Gastroesophageal sphincter (tissue), 3 donors: ENCODE results near the gene MEF2C.

ENCODE experiments used
- POLR2A ChIP-seq, 2 donors: fragments of 450-650 bp; IDR thresholded peaks; one replicate each; pipeline ENCODE4 v1.6.1; 2017; ENCODE audit warnings: antibody characterized with exemption in 2 of 2, mild to moderate bottlenecking in 2 of 2, moderate library complexity in 1 of 2
- POLR2AphosphoS5 ChIP-seq: sonication (generic); formaldehyde crosslinking; IDR thresholded peaks from one replicate; pipeline ENCODE4 v1.6.1; 2017; ENCODE audit warnings: antibody characterized with exemption
- TF ChIP-seq, protein P1 (sequence below), 4 experiments: fragments of 200-600 bp in 2 of 4; fragments of 450-650 bp in 2 of 4; sonication (generic) in 1 of 4; IDR thresholded peaks; one replicate each; pipeline ENCODE4 v1.5.1; 2017 to 2019; ENCODE audit warnings: antibody characterized with exemption in 4 of 4, mild to moderate bottlenecking in 2 of 4, moderate library complexity in 2 of 4

GRCh38 chr5:88826646-88827585, 56.1 kb downstream of the MEF2C start:
- TF ChIP-seq, protein P1, sequence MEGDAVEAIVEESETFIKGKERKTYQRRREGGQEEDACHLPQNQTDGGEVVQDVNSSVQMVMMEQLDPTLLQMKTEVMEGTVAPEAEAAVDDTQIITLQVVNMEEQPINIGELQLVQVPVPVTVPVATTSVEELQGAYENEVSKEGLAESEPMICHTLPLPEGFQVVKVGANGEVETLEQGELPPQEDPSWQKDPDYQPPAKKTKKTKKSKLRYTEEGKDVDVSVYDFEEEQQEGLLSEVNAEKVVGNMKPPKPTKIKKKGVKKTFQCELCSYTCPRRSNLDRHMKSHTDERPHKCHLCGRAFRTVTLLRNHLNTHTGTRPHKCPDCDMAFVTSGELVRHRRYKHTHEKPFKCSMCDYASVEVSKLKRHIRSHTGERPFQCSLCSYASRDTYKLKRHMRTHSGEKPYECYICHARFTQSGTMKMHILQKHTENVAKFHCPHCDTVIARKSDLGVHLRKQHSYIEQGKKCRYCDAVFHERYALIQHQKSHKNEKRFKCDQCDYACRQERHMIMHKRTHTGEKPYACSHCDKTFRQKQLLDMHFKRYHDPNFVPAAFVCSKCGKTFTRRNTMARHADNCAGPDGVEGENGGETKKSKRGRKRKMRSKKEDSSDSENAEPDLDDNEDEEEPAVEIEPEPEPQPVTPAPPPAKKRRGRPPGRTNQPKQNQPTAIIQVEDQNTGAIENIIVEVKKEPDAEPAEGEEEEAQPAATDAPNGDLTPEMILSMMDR (IDR thresholded peaks at IDR 0.05): no peak
- TF ChIP-seq POLR2A (IDR thresholded peaks at IDR 0.05): peak in 1 of 2 donors; percentile 18
- TF ChIP-seq POLR2AphosphoS5: peak; percentile 57
